GM19468 (cell line): ENCODE results near the gene MYO9B.
"Not testable (repeated sequence)": the region's sequence is repeated elsewhere in the genome, so short reads cannot be mapped to it uniquely, and the experiment has no call there.

Experiments
- ATAC-seq: cut with Tn5 transposase; IDR thresholded peaks from one replicate; pipeline ENCODE4 v1.9.1; 2021; ENCODE audit warnings: mild to moderate bottlenecking, moderate library complexity, moderate number of reproducible peaks; ENCODE audit not compliant: unreplicated experiment; ENCODE audit errors: extremely low read depth

The MYO9B gene

DNA sequence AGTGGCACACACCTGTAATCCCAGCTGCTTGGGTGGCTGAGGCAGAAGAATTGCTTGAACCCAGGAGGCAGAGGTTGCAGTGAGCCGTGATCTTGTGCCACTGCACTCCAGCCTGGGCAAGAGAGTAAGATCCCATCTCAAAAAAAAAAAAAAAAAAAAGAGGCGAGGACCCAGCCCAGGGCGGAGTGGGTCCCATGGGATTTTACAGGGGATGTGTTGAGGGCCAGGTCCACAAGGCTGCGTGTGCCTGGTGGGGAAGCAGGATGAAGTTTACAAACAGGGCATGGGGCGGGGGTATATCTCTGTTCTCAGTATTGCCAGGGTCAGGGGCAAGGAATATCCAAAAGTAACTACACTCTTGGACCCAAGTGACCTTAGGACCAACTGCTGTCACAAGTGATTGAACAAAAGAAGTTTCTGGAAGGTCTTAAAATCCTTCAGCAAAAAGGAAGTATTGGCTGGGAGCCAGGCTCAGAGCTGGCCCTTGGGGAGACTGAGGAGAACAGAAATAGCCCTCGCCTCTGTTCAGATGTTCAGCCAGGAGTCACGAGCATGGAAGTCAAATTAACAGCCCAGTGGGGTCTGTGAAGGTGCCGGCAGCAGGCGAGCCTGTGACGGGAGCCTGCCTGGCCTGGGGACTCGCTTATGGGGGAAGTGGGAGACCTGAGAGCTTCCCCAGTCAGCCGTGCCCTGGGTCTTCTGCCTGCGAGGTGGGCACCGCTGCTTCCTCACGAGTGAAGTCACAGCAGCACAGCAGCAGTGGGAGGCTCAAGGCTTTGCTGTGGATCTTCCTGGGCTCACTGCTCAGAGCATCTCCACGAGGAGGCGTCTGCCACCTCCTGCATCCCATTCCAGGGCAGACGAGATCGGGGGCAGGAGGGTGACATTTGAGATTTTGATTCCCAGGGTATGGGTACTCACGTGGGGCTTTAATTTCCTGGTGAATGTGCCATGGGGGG, 6.4 kb downstream of the MYO9B start:
- ATAC-seq: no peak

DNA sequence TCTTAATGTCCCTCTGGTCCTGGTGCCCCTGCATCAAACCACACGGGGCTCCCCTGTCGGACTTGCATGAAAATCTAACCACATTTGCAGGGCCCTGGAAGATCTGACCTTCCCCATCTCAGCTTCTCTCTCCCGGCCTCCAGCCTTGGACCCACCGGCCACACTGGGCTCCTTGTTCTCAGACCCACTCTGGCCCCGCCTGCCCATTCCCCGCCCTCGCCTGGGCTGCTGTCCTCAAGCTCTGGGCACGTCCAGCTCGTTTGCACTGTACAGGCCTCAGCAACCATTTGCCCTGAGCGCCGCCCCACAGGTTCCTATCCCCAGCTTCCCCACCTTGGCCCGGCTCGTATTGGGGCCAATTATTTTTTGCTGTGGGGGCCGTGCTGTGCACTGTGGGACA, 10.5 kb downstream of the MYO9B start:
- no peak for ATAC-seq

DNA sequence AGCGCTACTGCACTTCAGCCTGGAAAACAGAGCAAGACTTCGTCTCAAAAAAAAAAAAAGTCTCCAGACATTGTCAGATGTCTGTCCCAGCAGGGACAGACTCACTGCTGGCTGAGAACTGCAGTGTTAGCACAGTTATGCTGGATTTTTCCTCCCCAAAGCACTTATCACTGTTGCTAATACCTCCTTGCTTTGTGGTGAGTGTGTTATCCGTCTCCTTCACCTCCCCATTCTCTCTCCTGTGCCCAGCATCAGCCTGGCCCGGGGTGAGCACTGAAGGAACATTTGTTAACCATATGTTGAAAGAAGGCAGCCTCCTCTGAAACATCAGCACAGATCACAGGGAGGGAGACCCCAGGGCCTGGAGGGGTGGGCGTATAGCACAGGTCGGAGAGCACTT, 11.3 kb downstream of the MYO9B start:
- no peak for ATAC-seq

DNA sequence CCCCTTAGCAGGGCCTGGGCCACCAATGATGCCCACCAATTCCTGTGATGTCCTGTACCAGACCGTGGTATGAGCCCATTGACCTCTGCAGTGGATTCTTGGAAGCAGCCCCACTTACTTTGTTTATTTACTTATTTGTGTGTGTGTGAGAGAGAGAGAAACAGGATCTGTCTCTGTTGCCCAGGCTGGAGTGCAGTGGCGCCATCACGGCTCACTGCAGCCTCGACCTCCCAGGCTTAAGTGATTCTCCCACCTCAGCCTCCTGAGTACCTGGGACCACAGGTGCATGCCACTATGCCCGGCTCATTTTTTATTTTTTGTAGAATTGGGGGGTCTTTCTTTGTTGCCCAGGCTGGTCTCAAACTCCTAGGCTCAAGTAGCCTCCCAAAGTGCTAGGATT, 13.0 kb downstream of the MYO9B start:
- no peak for ATAC-seq

DNA sequence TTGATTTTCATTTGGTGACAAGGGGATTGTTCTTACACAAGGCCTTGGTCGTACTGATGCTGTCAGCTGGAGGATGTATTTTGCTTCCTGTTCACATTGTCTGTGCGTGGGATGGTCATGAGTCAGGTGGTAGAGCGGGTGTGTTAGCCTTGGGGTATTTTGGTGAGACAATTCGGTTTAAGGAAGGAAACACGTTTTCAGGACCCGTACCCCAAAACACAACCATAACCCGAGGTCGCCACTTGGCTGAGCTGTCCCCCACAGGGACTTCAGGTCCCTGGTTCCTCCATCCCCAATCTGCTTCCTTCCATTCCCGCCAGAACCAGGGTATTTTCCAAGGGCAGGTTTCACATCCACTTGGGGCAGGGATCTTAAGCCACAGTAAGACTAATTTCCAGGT, 15.0 kb downstream of the MYO9B start:
- no peak for ATAC-seq

DNA sequence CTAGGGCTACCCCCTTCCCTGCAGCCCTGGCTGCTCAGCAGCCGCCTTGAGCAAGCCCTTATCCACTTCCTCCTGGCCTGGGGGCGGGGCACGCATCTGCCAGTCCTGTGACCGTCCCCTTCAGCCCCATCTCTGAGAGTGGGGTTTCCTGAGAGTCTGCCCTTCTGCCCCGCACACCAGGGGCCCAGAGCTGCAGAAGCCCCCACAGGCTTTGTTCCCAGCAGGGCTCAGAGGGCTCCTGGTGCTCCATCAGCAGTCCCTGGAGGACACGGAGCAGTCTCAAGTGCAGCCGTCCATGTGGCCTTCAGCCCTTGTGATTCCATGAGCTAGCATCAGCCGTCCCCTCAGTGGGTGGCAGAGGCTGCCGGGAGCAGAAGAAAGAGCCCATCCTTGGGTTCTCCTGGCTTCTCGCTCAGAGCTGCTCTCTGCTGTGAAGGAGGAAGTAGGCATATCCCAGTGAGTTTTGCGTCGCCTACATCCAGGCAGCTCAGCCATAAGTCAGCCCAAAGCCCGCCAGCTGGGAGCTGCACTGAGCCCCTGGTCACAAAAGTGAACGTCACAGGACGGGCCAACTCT, 16.3 kb downstream of the MYO9B start:
- ATAC-seq: no peak

DNA sequence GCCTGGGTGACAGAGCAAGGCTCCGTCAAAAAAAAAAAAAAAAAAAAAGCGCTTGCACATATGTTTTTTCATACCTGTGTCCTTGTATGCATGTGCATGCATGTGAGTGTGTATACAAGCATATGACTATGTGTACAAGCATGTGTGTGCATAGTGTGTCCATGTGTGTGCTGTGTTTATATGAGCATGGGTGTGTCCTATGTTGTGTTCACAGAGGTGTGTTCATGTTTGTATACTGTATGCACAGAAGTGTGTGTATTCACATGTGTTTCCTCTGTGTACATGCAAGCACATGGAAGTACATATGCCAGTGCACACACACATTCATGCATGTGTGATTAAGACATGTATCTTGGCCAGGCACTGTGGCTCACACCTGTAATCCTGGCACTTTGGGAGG, 17.1 kb downstream of the MYO9B start:
- ATAC-seq: no peak

DNA sequence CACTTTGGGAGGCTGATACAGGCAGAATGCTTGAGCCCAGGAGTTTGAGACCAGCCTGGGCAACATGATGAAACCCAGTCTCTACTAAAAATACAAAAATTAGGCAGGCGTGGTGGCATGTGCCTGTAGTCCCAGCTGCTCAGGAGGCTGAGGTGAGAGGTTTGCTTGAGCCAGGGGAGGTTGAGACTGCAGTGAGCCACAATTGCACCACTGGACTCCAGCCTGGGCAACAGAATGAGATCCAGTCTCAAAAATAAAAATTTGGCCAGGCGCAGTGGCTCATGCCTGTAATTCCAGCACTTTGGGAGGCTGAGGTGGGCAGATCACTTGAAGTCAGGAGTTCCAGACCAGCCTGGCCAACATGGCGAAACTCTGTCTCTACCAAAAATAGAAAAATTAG, 19.1 kb downstream of the MYO9B start:
- not testable (repeated sequence) for ATAC-seq

DNA sequence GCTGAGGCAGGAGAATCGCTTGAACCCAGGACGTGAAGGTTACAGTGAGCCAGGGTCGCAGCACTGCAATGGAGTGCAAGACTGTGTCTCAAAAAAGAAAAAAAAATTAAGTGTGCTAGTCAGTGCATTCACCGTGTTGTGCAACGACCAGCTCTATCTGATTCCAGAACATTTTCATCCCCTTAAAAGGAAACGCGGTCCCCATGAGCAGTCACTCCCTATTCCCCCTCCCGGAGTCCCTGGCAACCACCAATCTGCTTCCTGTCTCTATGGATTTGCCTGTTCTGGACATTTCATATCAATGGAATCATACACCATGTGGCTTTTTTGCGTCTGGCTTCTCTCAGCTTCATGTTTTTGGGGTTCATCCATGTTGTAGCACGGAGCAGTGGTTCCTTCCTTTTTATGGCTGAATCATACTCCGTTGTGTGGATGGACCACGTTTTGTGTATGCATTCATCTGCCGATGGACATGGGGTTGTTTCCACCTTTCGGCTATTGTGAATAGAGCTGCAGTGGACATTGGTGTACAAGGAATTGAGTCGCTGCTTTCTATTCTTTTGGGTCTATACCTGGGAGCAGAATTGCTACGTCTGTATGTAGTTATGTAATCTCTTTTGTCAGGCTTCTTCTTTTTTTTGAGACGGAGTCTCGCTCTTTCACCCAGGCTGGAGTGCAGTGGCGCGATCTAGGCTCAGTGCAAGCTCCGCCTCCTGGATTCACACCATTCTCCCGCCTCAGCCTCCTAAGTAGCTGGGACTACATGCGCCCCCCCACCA, 19.8 kb downstream of the MYO9B start:
- no peak for ATAC-seq

DNA sequence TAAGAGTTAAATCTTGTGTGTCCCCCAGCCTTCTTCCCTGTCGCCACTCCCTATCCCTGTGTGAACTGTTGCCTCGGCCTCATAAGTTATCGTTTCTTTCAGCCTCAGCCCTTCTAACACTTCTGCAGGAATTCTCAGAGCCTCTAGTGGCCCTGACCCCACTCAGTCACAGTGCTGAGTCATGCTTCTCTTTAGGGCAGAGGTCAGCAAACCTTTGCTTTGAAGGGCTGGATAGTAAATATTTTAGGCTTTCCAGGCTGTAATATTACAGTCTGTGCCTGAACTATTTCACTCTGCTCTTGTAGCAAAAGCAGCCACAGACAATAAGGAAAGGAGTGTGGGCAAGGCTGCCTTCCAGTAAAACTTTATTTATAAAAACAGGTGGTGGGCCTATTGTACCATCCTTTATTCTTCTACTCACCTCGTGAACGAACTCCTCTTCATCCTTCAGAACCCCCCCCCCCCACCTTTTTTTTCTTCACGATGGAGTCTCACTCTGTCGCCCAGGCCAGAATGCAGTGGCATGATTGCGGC, 22.1 kb downstream of the MYO9B start:
- no peak for ATAC-seq

DNA sequence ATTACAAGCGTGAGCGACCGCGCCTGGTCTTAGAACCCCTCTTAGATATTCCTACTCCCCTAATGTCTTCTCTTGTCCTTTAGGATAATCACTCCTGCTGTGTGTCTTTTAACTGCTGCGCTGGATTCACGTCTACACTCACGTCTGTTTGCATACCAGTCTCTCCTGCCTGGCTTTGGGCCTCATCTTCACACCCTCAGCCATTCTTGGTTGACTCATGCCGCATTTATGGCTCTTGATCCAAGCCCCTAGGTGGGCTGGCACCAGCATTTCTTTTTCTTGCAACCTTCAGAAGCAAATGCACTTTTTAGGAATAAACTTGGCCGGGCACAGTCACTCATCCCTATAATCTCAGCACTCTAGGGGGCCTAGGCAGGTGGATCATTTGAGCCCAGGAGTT, 22.7 kb downstream of the MYO9B start:
- ATAC-seq: no peak

DNA sequence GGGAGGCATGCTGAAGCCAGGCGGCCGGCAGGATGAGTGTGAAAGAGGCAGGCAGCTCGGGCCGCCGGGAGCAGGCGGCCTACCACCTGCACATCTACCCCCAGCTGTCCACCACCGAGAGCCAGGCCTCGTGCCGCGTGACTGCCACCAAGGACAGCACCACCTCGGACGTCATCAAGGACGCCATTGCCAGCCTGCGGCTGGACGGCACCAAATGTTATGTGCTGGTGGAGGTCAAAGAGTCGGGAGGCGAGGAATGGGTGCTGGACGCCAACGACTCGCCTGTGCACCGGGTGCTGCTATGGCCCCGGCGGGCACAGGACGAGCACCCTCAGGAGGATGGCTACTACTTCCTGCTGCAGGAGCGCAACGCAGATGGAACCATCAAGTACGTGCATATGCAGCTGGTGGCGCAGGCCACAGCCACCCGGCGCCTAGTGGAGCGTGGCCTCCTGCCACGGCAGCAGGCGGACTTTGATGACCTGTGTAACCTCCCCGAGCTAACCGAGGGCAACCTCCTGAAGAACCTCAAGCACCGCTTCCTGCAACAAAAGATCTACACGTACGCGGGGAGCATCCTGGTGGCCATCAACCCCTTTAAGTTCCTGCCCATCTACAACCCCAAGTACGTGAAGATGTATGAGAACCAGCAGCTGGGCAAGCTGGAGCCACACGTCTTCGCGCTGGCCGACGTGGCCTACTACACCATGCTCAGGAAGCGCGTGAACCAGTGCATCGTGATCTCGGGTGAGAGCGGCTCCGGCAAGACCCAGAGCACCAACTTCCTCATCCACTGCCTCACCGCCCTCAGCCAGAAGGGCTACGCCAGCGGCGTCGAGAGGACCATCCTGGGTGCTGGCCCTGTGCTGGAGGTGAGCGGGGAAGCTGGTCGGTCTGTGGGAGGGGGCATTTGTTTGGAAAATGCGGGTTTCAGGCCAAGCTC, 26.4 kb downstream of the MYO9B start:
- ATAC-seq: no peak

DNA sequence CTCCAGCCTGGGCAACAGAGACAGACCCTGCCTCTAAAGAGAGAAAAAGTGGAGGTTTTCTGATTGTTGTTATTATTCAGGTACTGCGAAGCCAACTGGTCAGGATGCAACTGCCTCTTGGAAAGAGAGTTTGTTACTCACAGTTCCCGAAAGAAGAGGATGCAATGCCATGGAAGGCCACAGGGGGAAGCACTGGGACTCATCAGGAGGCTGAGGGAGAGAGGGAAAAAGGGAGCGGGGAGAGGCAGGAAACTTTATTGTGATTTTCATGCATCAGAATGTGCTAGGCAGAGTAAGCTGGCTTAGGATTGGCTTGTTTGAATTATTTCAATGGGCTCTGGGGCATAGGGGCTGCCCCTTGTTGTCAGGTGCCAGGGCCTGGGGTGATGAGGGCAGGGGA, 27.6 kb downstream of the MYO9B start:
- ATAC-seq: no peak

DNA sequence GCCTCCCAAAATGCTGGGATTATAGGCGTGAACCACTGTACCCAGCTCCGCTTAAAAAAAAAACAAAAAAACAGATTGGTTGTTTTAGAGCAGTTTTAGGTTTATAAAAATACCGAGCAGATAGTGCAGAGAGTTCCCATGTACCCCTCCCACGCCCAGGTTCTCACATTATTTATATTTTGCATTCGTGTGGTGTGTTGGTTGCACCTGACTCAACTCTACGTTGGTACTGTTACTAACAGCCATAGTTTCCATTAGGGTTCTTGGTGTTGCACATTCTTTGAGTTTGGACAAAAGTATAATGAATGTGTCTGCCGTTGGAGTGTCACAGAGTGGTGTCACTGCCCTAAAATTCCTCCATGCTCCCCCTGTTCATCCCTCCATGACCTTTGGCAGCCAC, 29.1 kb downstream of the MYO9B start:
- no peak for ATAC-seq

DNA sequence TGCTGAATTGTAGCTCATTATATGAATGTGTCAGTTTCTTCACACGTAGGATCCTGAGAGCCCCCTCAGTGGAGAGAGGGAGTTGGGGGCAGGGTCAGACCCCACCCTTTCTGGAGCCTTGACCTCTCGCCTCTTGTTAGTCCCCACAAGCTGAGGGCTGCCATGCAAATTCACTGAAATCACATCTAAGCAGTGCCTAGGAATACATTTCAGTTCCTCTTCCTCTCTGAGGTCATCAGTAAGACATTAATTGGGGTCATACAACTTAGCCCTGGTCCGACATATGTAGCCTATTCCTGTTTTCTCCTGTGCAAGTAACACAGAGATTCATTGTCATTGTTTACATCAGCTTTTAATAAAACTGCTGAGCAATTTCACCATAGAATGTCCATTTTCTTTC, 30.0 kb downstream of the MYO9B start:
- ATAC-seq: no peak

DNA sequence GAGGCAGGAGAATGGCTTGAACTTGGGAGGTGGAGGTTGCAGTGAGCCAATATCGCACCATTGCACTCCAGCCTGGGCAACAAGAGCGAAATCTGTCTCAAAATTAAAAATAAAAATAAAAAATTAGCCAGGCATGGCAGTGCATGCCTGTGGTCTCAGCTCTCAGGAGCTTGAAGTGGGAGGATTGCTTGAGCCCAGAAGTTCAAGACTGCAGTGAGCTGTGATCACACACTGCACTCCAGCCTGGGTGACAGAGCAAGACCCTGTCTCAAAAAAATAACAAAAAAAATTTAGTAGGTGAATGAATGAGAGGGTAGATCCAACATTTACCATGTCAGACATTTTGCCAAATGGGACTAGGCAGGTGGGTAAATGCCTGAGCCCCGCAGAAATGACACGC, 31.4 kb downstream of the MYO9B start:
- not testable (repeated sequence) for ATAC-seq

DNA sequence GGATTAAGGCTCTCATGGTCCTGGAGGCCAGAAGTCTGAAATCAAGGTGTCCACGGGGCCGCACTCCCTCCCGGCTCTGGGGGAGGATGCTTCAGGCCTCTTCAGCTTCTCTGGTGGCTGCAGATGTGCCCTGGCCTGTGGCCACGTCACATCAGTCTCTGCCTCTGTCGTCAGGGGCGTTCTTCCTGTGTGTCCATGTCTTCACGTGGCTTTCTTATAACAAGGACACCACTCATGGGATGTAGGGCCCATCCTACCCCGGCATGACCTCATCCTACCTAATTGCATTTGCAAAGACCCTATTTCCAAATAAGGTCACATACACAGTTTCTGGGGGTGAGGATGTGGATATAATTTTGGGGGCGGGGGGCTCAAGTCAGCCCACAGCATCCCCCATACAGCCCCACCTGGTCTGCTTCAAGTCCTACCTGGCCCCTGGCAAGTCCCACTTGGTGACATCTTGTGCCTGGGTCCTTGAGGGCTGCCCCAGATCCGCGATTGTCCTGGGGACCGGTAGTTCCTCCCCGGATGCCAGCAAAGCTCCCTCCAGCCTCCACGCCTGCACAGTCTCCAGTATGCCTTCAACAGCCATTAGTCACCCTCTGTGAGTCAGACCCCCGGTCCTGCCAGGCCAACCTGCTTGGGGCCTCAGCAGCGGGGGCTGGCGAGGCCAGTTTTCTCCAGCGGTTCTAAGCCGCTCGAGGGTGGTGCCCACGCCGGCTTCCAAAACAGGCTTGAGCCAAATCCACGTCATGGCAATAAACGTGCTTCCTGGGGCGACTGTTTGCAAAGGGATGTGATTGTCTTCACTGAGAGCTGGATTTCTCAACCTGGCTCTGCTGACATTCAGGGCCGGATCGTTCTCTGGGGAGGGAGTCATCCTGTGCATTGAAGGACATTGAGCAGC, 32.2 kb downstream of the MYO9B start:
- ATAC-seq: no peak

DNA sequence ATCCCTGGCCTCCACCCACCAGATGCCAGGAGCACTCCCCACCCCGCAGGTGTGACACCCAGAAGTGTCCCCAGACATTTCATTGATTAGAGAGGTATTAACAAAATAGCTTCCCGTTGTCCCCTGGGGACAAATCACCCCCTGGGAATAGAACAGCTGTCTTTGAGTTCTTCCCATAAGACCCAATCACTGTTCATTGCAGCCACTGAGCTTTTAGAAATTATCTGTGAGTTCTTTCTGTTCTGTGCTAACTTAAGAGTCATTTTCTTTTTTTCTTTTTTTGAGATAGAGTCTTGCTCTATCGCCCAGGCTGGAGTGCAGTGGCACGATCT, 32.8 kb downstream of the MYO9B start:
- ATAC-seq: no peak

DNA sequence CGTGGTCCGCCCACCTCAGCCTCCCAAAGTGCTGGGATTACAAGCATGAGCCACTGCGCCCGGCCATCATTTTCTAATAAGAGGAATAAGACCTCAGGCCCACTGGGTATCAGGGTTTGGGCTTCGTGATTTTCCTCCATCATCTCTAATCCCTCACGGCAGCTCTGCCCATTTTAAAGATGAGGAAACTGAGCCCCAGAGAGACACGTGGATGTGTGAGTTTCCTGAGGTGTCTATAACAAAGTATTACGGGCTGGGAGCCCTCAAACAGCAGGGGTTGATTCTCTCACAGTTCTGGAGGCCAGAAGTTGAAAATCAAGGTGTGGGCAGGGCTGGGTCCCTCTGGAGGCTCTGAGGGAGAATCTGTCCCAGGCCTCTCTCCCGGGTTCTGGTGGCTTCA, 33.7 kb downstream of the MYO9B start:
- no peak for ATAC-seq
